ENCODE data around the gene TBL2. TPM values are rescaled to one million over a fixed set of nuclear protein-coding genes. Genes with fewer than 3 reads are reported as not detected.
"Not testable (repeated sequence)": the region's sequence is repeated elsewhere in the genome, so short reads cannot be mapped to it uniquely, and the experiment has no call there.

TBL2 gene
- polyA plus RNA-seq, 1 donor from 2014 or later = 38.6 TPM

DNA sequence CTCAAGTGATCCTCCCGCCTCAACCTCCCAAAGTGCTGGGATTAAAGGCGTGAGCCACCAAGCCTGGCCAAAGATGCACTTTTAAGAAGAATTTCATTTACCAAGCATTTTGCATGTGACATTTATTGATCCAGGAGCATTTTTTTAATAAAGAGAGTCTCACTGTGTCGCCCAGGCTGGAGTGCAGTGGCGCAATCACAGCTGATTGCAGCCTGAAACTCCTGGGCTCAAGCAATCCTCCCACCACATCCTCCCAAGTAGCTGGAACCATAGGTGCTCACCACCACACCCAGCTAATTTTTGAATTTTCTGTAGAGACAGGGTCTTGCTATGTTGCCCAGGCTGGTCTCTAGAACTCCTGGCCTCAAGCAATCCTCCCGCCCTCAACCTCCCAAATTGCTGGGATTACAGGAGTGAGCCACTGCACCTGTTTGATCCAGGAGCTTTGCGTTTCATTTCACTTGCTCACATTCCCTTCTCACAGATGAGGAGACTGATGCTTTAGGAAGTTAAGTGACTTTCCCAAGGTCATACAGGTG, 4.4 kb upstream of the TBL2 start:
- H3F3A ChIP-seq (ENCODE audit: insufficient read depth, low read length, poor library complexity, severe bottlenecking) = no peaks in the 10 kb centered on the region
- no peak overlapping the region for H2AFZ ChIP-seq (ENCODE audit: low read depth, low read length)
- no peak for TF ChIP-seq RAD21 (conservative IDR thresholded peaks at IDR 0.05)
- no peak for TF ChIP-seq EZH2 (IDR thresholded peaks at IDR 0.05; ENCODE audit: borderline replicate concordance, insufficient read depth, low read length, poor library complexity, severe bottlenecking)
- TF ChIP-seq CTCF (IDR thresholded peaks at IDR 0.05; ENCODE audit: poor library complexity, severe bottlenecking) = no peak
- no peak for TF ChIP-seq POLR2AphosphoS5 (IDR thresholded peaks at IDR 0.05)
- TF ChIP-seq EP300 (conservative IDR thresholded peaks at IDR 0.05; ENCODE audit: poor library complexity, severe bottlenecking) = no peak
- TF ChIP-seq TAF1 (IDR thresholded peaks at IDR 0.05; ENCODE audit: low read depth) = no peak
- TF ChIP-seq SMC3 (conservative IDR thresholded peaks at IDR 0.05; ENCODE audit: poor library complexity) = no peak
- no peak for TF ChIP-seq REST (IDR thresholded peaks at IDR 0.05; ENCODE audit: borderline replicate concordance)
- TF ChIP-seq MXI1 (conservative IDR thresholded peaks at IDR 0.05; ENCODE audit: poor library complexity, severe bottlenecking) = no peak
- H3K27ac ChIP-seq (ENCODE audit: low read length) = no peak overlapping the region
- no peaks in the 10 kb centered on the region for H3K9me3 ChIP-seq (ENCODE audit: low read length)
- H3K27me3 ChIP-seq (ENCODE audit: insufficient read depth, low read depth, low read length) = no peaks in the 10 kb centered on the region
- H3K36me3 ChIP-seq (ENCODE audit: insufficient read depth, low read length) = no peaks in the 10 kb centered on the region
- H3K4me2 ChIP-seq (ENCODE audit: low read length) = no peak overlapping the region
- H3K4me3 ChIP-seq (ENCODE audit: low read length) = no peak overlapping the region
- H4K20me1 ChIP-seq (ENCODE audit: insufficient read depth) = no peaks in the 10 kb centered on the region
- H3K9me2 ChIP-seq (ENCODE audit: insufficient read depth, low read length) = no peaks in the 10 kb centered on the region
- no peak overlapping the region for H3K9ac ChIP-seq (ENCODE audit: low read length)
- H3K79me2 ChIP-seq (replicated peaks; ENCODE audit: insufficient read depth, low read length) = peaks cover 3% of the 10 kb centered on the region

DNA sequence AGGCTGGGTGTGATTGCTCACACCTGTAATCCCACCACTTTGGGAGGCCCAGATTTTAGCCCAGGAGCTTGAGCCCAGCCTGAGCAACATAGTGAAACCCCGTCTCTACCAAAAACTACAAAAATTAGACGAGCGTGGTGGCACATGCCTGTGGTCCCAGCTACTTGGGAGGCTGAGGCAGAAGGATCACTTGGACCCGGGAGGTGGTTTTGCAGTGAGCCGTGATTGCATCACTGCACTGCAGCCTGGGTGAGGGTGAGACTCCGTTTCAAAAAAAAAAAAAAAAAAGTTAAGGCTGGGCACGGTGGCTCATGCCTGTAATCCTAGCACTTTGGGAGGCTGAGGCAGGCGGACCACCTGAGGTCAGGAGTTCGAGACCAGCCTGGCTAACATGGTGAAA, 2.6 kb upstream of the TBL2 start:
- H3K27ac ChIP-seq (ENCODE audit: low read length); H3K36me3 ChIP-seq (ENCODE audit: insufficient read depth, low read length); H3K9me2 ChIP-seq (ENCODE audit: insufficient read depth, low read length); H3K4me3 ChIP-seq (ENCODE audit: low read length); H4K20me1 ChIP-seq (ENCODE audit: insufficient read depth); H3K9me3 ChIP-seq (ENCODE audit: low read length); H2AFZ ChIP-seq (ENCODE audit: low read depth, low read length); H3F3A ChIP-seq (ENCODE audit: insufficient read depth, low read length, poor library complexity, severe bottlenecking); H3K27me3 ChIP-seq (ENCODE audit: insufficient read depth, low read depth, low read length); H3K4me2 ChIP-seq (ENCODE audit: low read length); H3K9ac ChIP-seq (ENCODE audit: low read length): not testable (repeated sequence)
- H3K79me2 ChIP-seq (replicated peaks; ENCODE audit: insufficient read depth, low read length) = peaks cover 12% of the 10 kb centered on the region

Data from neural cell (in vitro differentiated cells).